Endodermal cell (in vitro differentiated cells): ENCODE measurements around the gene DIO1. TPM values are rescaled to one million over a fixed set of nuclear protein-coding genes. Genes with fewer than 3 reads are reported as not detected.

Experiments
- DNase-seq: peaks from one replicate; pipeline ENCODE4 v3.0.0-alpha.2; 2017
- H3K27ac ChIP-seq: 2 replicates; pipeline ENCODE4 v1.5.1; 2013; ENCODE audit warnings: mild to moderate bottlenecking, low read depth, low read length, moderate library complexity
- H3K27me3 ChIP-seq: 2 replicates; pipeline ENCODE4 v1.6.1; 2013; ENCODE audit warnings: mild to moderate bottlenecking, low read length, moderate library complexity; ENCODE audit not compliant: insufficient read depth, control insufficient read depth, poor library complexity, severe bottlenecking
- H3K36me3 ChIP-seq: 2 replicates; pipeline ENCODE4 v1.7.0; 2013; ENCODE audit warnings: mild to moderate bottlenecking, low read length, moderate library complexity; ENCODE audit not compliant: control insufficient read depth, insufficient read depth
- H3K4me1 ChIP-seq: one replicate; pipeline ENCODE4 v1.7.0; 2013; ENCODE audit warnings: low read length; ENCODE audit not compliant: control insufficient read depth, insufficient read depth
- H3K4me3 ChIP-seq: 2 replicates; pipeline ENCODE4 v1.5.1; 2013; ENCODE audit warnings: mild to moderate bottlenecking, low read length, moderate library complexity
- H3K9ac ChIP-seq: 2 replicates; pipeline ENCODE4 v1.6.1; 2013; ENCODE audit warnings: mild to moderate bottlenecking, low read length, moderate library complexity; ENCODE audit not compliant: poor library complexity, severe bottlenecking; ENCODE audit errors: extremely low read depth
- H3K9me3 ChIP-seq: 2 replicates; pipeline ENCODE4 v1.6.1; 2013; ENCODE audit warnings: mild to moderate bottlenecking, low read length, moderate library complexity; ENCODE audit not compliant: control insufficient read depth
- H3K27ac Mint-ChIP-seq: 2 replicates; pipeline ENCODE4 v1.8.0; 2020; ENCODE audit warnings: mixed read lengths
- H3K27me3 Mint-ChIP-seq: 2 replicates; pipeline ENCODE4 v1.8.0; 2021; ENCODE audit warnings: mild to moderate bottlenecking, mixed read lengths; ENCODE audit not compliant: insufficient read depth
- H3K36me3 Mint-ChIP-seq: 2 replicates; pipeline ENCODE4 v1.8.0; 2020; ENCODE audit warnings: low read depth, mixed read lengths
- H3K4me1 Mint-ChIP-seq: 2 replicates; pipeline ENCODE4 v1.8.0; 2020; ENCODE audit warnings: mixed read lengths
- H3K4me3 Mint-ChIP-seq: 2 replicates; pipeline ENCODE4 v1.8.0; 2020; ENCODE audit warnings: mild to moderate bottlenecking, moderate library complexity, mixed read lengths
- H3K9me3 Mint-ChIP-seq: 2 replicates; pipeline ENCODE4 v1.8.0; 2020; ENCODE audit warnings: mild to moderate bottlenecking, mixed read lengths
- CTCF ChIP-seq: fragments of 200-600 bp; sonication (generic); conservative IDR thresholded peaks from 2 replicates; pipeline ENCODE4 v1.5.0; 2021; ENCODE audit warnings: antibody characterized with exemption, mild to moderate bottlenecking
- WGBS, 2 experiments: methylation state at CpG; one replicate each; pipeline versions ENCODE4 v1.1.5 to v1.1.7; 2013; ENCODE audit warnings: missing lambda C conversion rate in 2 of 2, mixed read lengths in 1 of 2; ENCODE audit not compliant: insufficient coverage in 1 of 2, insufficient read length in 1 of 2; 5-methylcytosine and 5-hydroxymethylcytosine counted together
- total RNA-seq, 2 donors: library from RNA; stranded (reverse); fragmentation: NEBNext Ultra II Directional in 1 of 2; extraction: Animal tissue kit (Norgen Biotek cat#: 25700) in 1 of 2; gene quantifications; 2 replicates in 1 of 2; 3 replicates in 1 of 2; pipeline ENCODE4 v1.2.1, GENCODE V29; 2021

The DIO1 gene
- total RNA-seq, 2 donors from 2014 or later, result not detected

- Mint-ChIP-seq H3K4me3 (no peak overlapping the region), H3K36me3 (no peaks in the 10 kb centered on the region), H3K9me3 (no peaks in the 10 kb centered on the region), H3K27ac (no peak overlapping the region), H3K27me3 (no peaks in the 10 kb centered on the region), H3K4me1 (peaks cover 4% of the 10 kb centered on the region)
- Histone ChIP-seq H3K9ac (no peak overlapping the region), H3K27me3 (no peaks in the 10 kb centered on the region), H3K9me3 (no peaks in the 10 kb centered on the region), H3K4me1 (peaks cover 5% of the 10 kb centered on the region), H3K4me3 (no peak overlapping the region), H3K36me3 (no peaks in the 10 kb centered on the region), H3K27ac (no peak overlapping the region)
- TF ChIP-seq CTCF, result no peak
- 94 to 95% methylated on average over 8 of the region's 8 CpGs for WGBS, 2 experiments
- no peak for DNase-seq
Measured at GRCh38 chr1:53905509-53905908, 11.5 kb downstream of the DIO1 start.

- Mint-ChIP-seq H3K9me3 (no peaks in the 10 kb centered on the region), H3K4me3 (no peak overlapping the region), H3K4me1 (peaks cover 4% of the 10 kb centered on the region), H3K36me3 (no peaks in the 10 kb centered on the region), H3K27me3 (no peaks in the 10 kb centered on the region), H3K27ac (no peak overlapping the region)
- 92 to 100% methylated on average over 2 to 4 of the region's 4 CpGs for WGBS, 2 experiments
- Histone ChIP-seq H3K4me3 (no peak overlapping the region), H3K27ac (no peak overlapping the region), H3K9ac (no peak overlapping the region), H3K36me3 (no peaks in the 10 kb centered on the region), H3K4me1 (peaks cover 5% of the 10 kb centered on the region), H3K9me3 (no peaks in the 10 kb centered on the region), H3K27me3 (no peaks in the 10 kb centered on the region)
- DNase-seq, result no peak
- no peak for TF ChIP-seq CTCF
Measured at GRCh38 chr1:53906121-53906520, 12.1 kb downstream of the DIO1 start.

- Histone ChIP-seq H3K4me3 (no peak overlapping the region), H3K9me3 (no peaks in the 10 kb centered on the region), H3K27ac (no peak overlapping the region), H3K27me3 (no peaks in the 10 kb centered on the region), H3K4me1 (peaks cover 5% of the 10 kb centered on the region), H3K36me3 (no peaks in the 10 kb centered on the region), H3K9ac (no peak overlapping the region)
- no peaks in the 10 kb centered on the region for H3K36me3 Mint-ChIP-seq
- 86 to 92% methylated on average over 3 of the region's 3 CpGs for WGBS, 2 experiments
- TF ChIP-seq CTCF, result no peak
- H3K27ac Mint-ChIP-seq, result no peak overlapping the region
- no peaks in the 10 kb centered on the region for H3K9me3 Mint-ChIP-seq
- no peak overlapping the region for H3K4me3 Mint-ChIP-seq
- DNase-seq, result no peak
- H3K4me1 Mint-ChIP-seq, result no peaks in the 10 kb centered on the region
- no peaks in the 10 kb centered on the region for H3K27me3 Mint-ChIP-seq
Measured at GRCh38 chr1:53909946-53910345, 16.0 kb downstream of the DIO1 start.
